Upper lobe of left lung (tissue), 6 donors: ENCODE data around the gene ACTN1. TPM values are rescaled to one million over a fixed set of nuclear protein-coding genes. Genes with fewer than 3 reads are reported as not detected.

Experiments
- ATAC-seq, 2 donors: fragments of 200-7000 bp; cut with Tn5 transposase; one replicate each; pipeline ENCODE4 v1.9.1; 2022; ENCODE audit warnings: mild to moderate bottlenecking in 2 of 2, moderate library complexity in 2 of 2; ENCODE audit not compliant: low FRiP score in 2 of 2
- DNase-seq, 2 donors: peaks; one replicate each; pipeline ENCODE4 v3.0.0-alpha.2; 2019 to 2020
- H3K27ac ChIP-seq, 4 donors: fragments of 200-600 bp; sonication (generic); one replicate each; pipeline ENCODE4 v1.5.1; 2016 to 2019
- H3K27me3 ChIP-seq, 4 donors: fragments of 200-600 bp; sonication (generic); one replicate each; pipeline ENCODE4 v1.5.1; 2017 to 2019
- H3K36me3 ChIP-seq, 4 donors: fragments of 200-600 bp; sonication (generic); one replicate each; pipeline ENCODE4 v1.5.1; 2016 to 2019
- H3K4me1 ChIP-seq, 4 donors: fragments of 200-600 bp; sonication (generic); one replicate each; pipeline ENCODE4 v1.5.1; 2018 to 2019
- H3K4me3 ChIP-seq, 4 donors: fragments of 200-600 bp; sonication (generic); one replicate each; pipeline ENCODE4 v1.5.1; 2017 to 2019; ENCODE audit warnings: mild to moderate bottlenecking in 2 of 4, moderate library complexity in 1 of 4
- H3K9me3 ChIP-seq, 4 donors: fragments of 200-600 bp; sonication (generic); one replicate each; pipeline ENCODE4 v1.5.1; 2018 to 2019
- CTCF ChIP-seq, 6 experiments: fragments of 450-650 bp in 4 of 6; fragments of 200-600 bp in 2 of 6; sonication (generic) in 2 of 6; IDR thresholded peaks; one replicate each; pipeline ENCODE4 v1.5.1; 2016 to 2019; ENCODE audit warnings: antibody characterized with exemption in 6 of 6
- EP300 ChIP-seq, 4 donors: sonication (generic); formaldehyde crosslinking; IDR thresholded peaks; one replicate each; pipeline ENCODE4 v1.5.1; 2017; ENCODE audit warnings: antibody characterized with exemption in 4 of 4, control low read depth in 2 of 4
- POLR2A ChIP-seq, 4 donors: fragments of 450-650 bp; IDR thresholded peaks; one replicate each; pipeline ENCODE4 v1.5.1; 2016 to 2017; ENCODE audit warnings: antibody characterized with exemption in 4 of 4, mild to moderate bottlenecking in 2 of 4
- POLR2AphosphoS5 ChIP-seq, 2 donors: sonication (generic); formaldehyde crosslinking; IDR thresholded peaks; one replicate each; pipeline ENCODE4 v1.5.1; 2017; ENCODE audit warnings: antibody characterized with exemption in 2 of 2
- WGBS, 2 donors: methylation state at CpG; one replicate each; pipeline ENCODE4 v1.1.5; 2017 to 2018; 5-methylcytosine and 5-hydroxymethylcytosine counted together
- total RNA-seq, 6 donors: library from RNA; depleted of rRNA in 4 of 6; stranded (reverse); fragments of >200 nt in 4 of 6; gene quantifications; one replicate each; pipeline versions ENCODE4 v1.1.0 to v1.2.1, GENCODE V29; 2016 to 2021
- donor health status: DM: no; HTN: no; CAD: no; lungs with moderate emphysema.
- donor health status: DM: no; HTN: yes; CAD: no; lungs with severe emphysema.

ACTN1 gene
- total RNA-seq, 6 donors from 2014 or later: 117 to 195 (median 157) TPM

DNA sequence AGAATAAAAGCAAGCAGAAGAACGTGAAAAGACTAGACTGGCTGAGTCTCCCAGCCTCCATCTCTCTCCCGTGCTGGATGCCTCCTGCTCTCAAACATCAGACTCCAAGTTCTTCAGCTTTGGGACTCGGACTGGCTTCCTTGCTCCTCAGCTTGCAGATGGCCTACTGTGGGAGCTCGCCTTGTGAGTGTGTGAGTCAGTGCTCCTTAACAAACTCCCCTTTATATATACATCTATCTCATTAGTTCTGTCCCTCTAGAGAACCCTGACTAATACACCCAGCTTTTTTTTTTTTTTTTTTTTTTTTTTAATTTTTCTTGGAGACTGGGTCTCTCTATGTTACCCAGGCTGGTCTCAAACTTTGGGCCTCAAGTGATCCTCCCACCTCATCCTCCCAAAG, 46.9 kb downstream of the ACTN1 start:
- 84 to 85% methylated on average over 4 of the region's 4 CpGs for WGBS, 2 donors
- ATAC-seq: no peak

DNA sequence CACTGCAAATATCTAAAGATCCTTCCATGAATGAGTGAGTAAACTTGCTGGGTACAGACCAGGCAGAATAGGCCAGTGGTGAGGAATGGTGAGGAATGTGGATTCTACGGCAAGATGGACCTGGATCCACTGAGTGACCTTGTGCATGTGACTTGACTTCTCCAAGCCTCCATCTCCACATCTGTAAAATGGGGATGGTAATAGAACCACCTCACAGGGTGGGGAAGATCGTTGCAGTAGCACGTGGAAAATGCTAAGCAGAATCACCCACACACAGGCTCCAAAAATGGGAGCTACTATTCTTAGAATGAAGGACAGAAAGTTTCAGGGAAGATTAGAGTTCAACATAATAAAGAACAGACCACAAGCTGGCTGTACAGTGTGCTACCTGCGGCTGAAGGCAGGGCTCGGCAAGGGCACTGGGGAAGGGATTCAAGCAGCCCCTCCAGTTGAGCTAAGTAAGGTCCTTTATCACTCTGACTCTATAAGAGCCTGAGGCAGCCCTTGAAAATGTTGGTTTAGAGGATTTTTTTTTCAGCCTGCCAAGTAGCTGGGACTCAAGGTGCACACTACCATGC, 47.5 kb downstream of the ACTN1 start:
- Histone ChIP-seq H3K9me3 (no peaks in the 10 kb centered on the region), H3K27me3 (no peaks in the 10 kb centered on the region), H3K27ac (peak overlapping the region in 3 of 4 donors; percentile 55 to 85 (median 63)), H3K36me3 (no peaks in the 10 kb centered on the region), H3K4me3 (no peak overlapping the region), H3K4me1 (peaks cover 23 to 56% (median 25%) of the 10 kb centered on the region in 4 donors)
- TF ChIP-seq CTCF (IDR thresholded peaks at IDR 0.05): no peak
- TF ChIP-seq POLR2A (IDR thresholded peaks at IDR 0.05): no peak
- no peak for TF ChIP-seq POLR2AphosphoS5 (IDR thresholded peaks at IDR 0.05)
- TF ChIP-seq EP300 (IDR thresholded peaks at IDR 0.05): no peak
- WGBS, 2 donors: 85 to 94% methylated on average over 5 of the region's 5 CpGs
- DNase-seq (no peak), ATAC-seq (no peak)

More for the DNA sequence above, 46.9 kb downstream of the ACTN1 start:
- H3K27ac ChIP-seq: peak overlapping the region; percentile 30 to 85 (median 59)
- H3K27me3 ChIP-seq: no peaks in the 10 kb centered on the region
- DNase-seq: no peak
- TF ChIP-seq EP300 (IDR thresholded peaks at IDR 0.05) (no peak), POLR2A (IDR thresholded peaks at IDR 0.05) (no peak), CTCF (IDR thresholded peaks at IDR 0.05) (no peak), POLR2AphosphoS5 (IDR thresholded peaks at IDR 0.05) (no peak)
- H3K9me3 ChIP-seq: no peaks in the 10 kb centered on the region
- H3K36me3 ChIP-seq: no peaks in the 10 kb centered on the region
- H3K4me1 ChIP-seq: peaks cover 27 to 63% (median 30%) of the 10 kb centered on the region in 4 donors
- H3K4me3 ChIP-seq: no peak overlapping the region

DNA sequence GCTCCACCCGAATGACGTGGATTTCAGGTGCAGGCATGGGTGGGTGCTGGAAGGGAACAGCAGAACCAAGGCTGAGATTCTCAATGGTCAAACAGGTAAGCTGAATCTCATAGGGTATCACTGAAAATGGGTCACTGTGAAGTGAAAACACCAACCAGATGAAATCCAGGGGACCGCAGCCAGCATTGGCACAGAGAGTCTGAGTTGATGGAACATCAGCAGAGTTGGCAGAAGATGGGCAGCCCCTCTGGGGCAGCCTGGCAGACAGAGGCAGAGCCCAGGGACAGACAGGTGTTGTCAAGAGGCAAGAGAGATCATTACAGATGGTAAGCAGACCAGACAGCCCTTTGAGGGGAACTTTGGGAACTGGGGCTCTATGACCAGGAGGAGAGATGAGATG, 48.0 kb downstream of the ACTN1 start:
- peaks cover 19 to 54% (median 25%) of the 10 kb centered on the region in 4 donors for H3K4me1 ChIP-seq
- ATAC-seq (no peak), DNase-seq (no peak)
- TF ChIP-seq CTCF (IDR thresholded peaks at IDR 0.05) (no peak), POLR2A (IDR thresholded peaks at IDR 0.05) (no peak), EP300 (IDR thresholded peaks at IDR 0.05) (no peak), POLR2AphosphoS5 (IDR thresholded peaks at IDR 0.05) (no peak)
- peak overlapping the region in 2 of 4 donors; percentile 63 to 85 for H3K27ac ChIP-seq
- peaks cover 0 to 4% (median 0%) of the 10 kb centered on the region in 4 donors for H3K9me3 ChIP-seq
- H3K4me3 ChIP-seq: no peak overlapping the region
- no peaks in the 10 kb centered on the region for H3K27me3 ChIP-seq
- 83 to 89% methylated on average over 3 of the region's 3 CpGs for WGBS, 2 donors
- no peaks in the 10 kb centered on the region for H3K36me3 ChIP-seq

- H3K4me1 ChIP-seq: peaks cover 22 to 52% (median 24%) of the 10 kb centered on the region in 4 donors
Observed at GRCh38 chr14:68929623-68930307, 49.3 kb downstream of the ACTN1 start.

More at GRCh38 chr14:68929623-68930307, 49.3 kb downstream of the ACTN1 start:
- peaks cover 0 to 8% (median 0%) of the 10 kb centered on the region in 4 donors for H3K36me3 ChIP-seq
- 80 to 85% methylated on average over 3 to 12 of the region's 12 CpGs for WGBS, 2 donors
- peaks cover 0 to 6% (median 0%) of the 10 kb centered on the region in 4 donors for H3K9me3 ChIP-seq
- H3K4me3 ChIP-seq: no peak overlapping the region
- DNase-seq (peak in 1 of 2 donors; percentile 49), ATAC-seq (peak in 1 of 2 donors; percentile 61)
- no peaks in the 10 kb centered on the region for H3K27me3 ChIP-seq
- peak in 1 of 2 donors; percentile 34 for TF ChIP-seq POLR2AphosphoS5 (IDR thresholded peaks at IDR 0.05)
- no peak for TF ChIP-seq CTCF (IDR thresholded peaks at IDR 0.05)
- peak overlapping the region; percentile 67 to 85 (median 72) for H3K27ac ChIP-seq
